ENCODE results near the gene BMP2K.

Gene BMP2K

DNA sequence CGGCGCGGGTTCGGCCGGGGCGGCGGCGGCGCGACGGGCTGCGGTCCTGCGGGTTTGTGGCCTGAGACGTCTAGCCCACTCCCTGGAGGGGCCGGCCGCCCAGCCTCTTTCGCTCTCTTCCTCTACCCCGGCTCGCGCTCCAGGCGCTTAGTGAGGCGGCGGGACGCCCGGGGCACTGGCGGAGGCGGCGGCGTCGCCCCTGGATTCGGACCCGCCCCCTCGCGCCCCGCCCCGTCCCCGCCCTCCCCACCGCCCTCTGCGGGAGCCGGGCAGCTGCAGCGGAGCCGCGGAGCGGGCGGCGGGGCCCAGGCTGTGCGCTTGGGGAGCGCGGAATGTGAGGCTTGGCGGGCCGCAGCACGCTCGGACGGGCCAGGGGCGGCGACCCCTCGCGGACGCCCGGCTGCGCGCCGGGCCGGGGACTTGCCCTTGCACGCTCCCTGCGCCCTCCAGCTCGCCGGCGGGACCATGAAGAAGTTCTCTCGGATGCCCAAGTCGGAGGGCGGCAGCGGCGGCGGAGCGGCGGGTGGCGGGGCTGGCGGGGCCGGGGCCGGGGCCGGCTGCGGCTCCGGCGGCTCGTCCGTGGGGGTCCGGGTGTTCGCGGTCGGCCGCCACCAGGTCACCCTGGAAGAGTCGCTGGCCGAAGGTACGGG, at the start of gene BMP2K:
Gene BMP2K (plus strand): TSS at position 272 of the 650 bp plus-strand sequence. CDS start 194 bp downstream, at position 466.
- TF ChIP-seq, protein P1, sequence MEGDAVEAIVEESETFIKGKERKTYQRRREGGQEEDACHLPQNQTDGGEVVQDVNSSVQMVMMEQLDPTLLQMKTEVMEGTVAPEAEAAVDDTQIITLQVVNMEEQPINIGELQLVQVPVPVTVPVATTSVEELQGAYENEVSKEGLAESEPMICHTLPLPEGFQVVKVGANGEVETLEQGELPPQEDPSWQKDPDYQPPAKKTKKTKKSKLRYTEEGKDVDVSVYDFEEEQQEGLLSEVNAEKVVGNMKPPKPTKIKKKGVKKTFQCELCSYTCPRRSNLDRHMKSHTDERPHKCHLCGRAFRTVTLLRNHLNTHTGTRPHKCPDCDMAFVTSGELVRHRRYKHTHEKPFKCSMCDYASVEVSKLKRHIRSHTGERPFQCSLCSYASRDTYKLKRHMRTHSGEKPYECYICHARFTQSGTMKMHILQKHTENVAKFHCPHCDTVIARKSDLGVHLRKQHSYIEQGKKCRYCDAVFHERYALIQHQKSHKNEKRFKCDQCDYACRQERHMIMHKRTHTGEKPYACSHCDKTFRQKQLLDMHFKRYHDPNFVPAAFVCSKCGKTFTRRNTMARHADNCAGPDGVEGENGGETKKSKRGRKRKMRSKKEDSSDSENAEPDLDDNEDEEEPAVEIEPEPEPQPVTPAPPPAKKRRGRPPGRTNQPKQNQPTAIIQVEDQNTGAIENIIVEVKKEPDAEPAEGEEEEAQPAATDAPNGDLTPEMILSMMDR (conservative IDR thresholded peaks at IDR 0.05; ENCODE audit: control insufficient read depth, insufficient read depth, low read depth, low read length): no peak
- DNase-seq (ENCODE audit: low read depth): peak; percentile 61

GRCh38 chr4:78726546-78726945, 49.6 kb upstream of the BMP2K start:
- DNase-seq (ENCODE audit: low read depth): no peak
- H3K4me3 ChIP-seq (ENCODE audit: control insufficient read depth, low read depth, low read length): no peak overlapping the region
- TF ChIP-seq, protein P1 (conservative IDR thresholded peaks at IDR 0.05; ENCODE audit: control insufficient read depth, insufficient read depth, low read depth, low read length): no peak

More for the DNA sequence above, at the start of gene BMP2K:
- peak within 1 kb of the TSS; percentile 74 for H3K4me3 ChIP-seq (ENCODE audit: control insufficient read depth, low read depth, low read length)

GRCh38 chr4:78732332-78733104, 43.6 kb upstream of the BMP2K start:
- TF ChIP-seq, protein P1 (conservative IDR thresholded peaks at IDR 0.05; ENCODE audit: control insufficient read depth, insufficient read depth, low read depth, low read length): no peak
- no peak overlapping the region for H3K4me3 ChIP-seq (ENCODE audit: control insufficient read depth, low read depth, low read length)
- DNase-seq (ENCODE audit: low read depth): no peak

DNA sequence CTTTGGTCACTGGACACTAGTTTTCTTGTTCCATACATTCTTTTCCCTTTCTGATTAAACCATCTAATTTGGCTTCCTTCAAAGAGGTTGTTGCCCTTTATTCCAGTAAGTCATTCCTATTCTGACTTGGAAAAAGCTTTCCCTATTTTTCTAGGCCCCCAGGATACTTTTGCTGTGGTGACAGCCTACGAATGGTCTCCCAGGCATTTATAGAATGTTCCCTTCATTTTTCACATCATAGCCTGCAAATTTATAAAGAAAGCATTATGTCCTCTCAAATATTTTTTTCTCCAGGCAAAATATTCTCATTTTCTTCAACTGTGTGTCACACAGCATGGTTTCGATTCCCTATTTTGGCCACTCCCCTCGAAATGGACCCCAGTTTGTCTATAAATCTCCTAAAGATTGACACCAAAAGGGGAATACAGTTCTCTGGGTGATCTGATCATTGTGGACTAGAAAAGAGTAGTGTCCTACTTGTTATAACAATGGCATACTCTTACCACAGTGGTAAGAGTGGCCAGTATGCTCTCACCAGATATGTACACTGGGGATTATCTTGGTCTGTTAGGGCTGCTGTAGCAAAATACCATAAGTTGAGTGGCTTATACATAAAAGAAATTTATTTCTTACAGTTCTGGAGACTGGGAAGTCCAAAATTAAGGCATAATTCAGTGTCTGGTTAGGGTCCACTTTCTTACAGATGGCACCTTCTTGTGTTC, 41.5 kb upstream of the BMP2K start:
- no peak overlapping the region for H3K4me3 ChIP-seq (ENCODE audit: control insufficient read depth, low read depth, low read length)
- TF ChIP-seq, protein P1 (conservative IDR thresholded peaks at IDR 0.05; ENCODE audit: control insufficient read depth, insufficient read depth, low read depth, low read length): no peak
- DNase-seq (ENCODE audit: low read depth): no peak

DNA sequence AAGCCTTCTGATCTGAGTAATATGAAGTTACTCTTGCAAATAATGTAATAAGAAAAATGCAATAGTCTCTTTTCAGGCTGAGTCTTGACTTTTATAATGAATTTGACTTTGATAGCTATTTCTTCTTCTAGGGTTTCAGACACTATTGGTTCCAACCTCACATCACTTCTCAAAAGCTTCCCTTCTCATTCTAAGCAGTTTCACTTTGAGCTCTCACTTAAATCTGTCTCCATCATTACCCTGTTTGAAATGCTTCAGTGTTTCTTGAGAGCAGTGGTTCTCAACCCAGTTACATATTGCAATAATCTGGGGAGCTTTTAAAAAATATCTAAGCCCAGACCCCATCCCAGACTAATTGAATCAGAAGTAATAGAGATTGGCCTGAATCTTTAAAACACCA, 40.5 kb upstream of the BMP2K start:
- no peak overlapping the region for H3K4me3 ChIP-seq (ENCODE audit: control insufficient read depth, low read depth, low read length)
- DNase-seq (ENCODE audit: low read depth): no peak
- TF ChIP-seq, protein P1 (conservative IDR thresholded peaks at IDR 0.05; ENCODE audit: control insufficient read depth, insufficient read depth, low read depth, low read length): no peak

GRCh38 chr4:78737035-78737434, 39.1 kb upstream of the BMP2K start:
- H3K4me3 ChIP-seq (ENCODE audit: control insufficient read depth, low read depth, low read length): no peak overlapping the region
- DNase-seq (ENCODE audit: low read depth): no peak
- TF ChIP-seq, protein P1 (conservative IDR thresholded peaks at IDR 0.05; ENCODE audit: control insufficient read depth, insufficient read depth, low read depth, low read length): no peak

Measured in fibroblast of mammary gland (primary cell).